Upper lobe of left lung (tissue), 4 donors: Measurements from ENCODE around the gene TCERG1L.

Experiments used
- CTCF ChIP-seq, 6 experiments: fragments of 450-650 bp in 4 of 6; fragments of 200-600 bp in 2 of 6; sonication (generic) in 2 of 6; IDR thresholded peaks; one replicate each; pipeline ENCODE4 v1.5.1; 2016 to 2019; ENCODE audit warnings: antibody characterized with exemption in 6 of 6
- EP300 ChIP-seq, 4 donors: sonication (generic); formaldehyde crosslinking; IDR thresholded peaks; one replicate each; pipeline ENCODE4 v1.5.1; 2017; ENCODE audit warnings: antibody characterized with exemption in 4 of 4, control low read depth in 2 of 4
- POLR2A ChIP-seq, 4 donors: fragments of 450-650 bp; IDR thresholded peaks; one replicate each; pipeline ENCODE4 v1.5.1; 2016 to 2017; ENCODE audit warnings: antibody characterized with exemption in 4 of 4, mild to moderate bottlenecking in 2 of 4
- POLR2AphosphoS5 ChIP-seq, 2 donors: sonication (generic); formaldehyde crosslinking; IDR thresholded peaks; one replicate each; pipeline ENCODE4 v1.5.1; 2017; ENCODE audit warnings: antibody characterized with exemption in 2 of 2

- TF ChIP-seq CTCF (IDR thresholded peaks at IDR 0.05) (no peak), POLR2A (IDR thresholded peaks at IDR 0.05) (no peak), EP300 (IDR thresholded peaks at IDR 0.05) (no peak), POLR2AphosphoS5 (IDR thresholded peaks at IDR 0.05) (no peak)
Observed at GRCh38 chr10:131288648-131289047, 22.9 kb downstream of the TCERG1L start.
